HT-29 (cell line): ENCODE measurements around the gene MIPEP. TPM values are rescaled to one million over a fixed set of nuclear protein-coding genes. Genes with fewer than 3 reads are reported as not detected.
"Not testable (repeated sequence)": the region's sequence is repeated elsewhere in the genome, so short reads cannot be mapped to it uniquely, and the experiment has no call there.

ENCODE experiments used
- DNase-seq: peaks from one replicate; pipeline ENCODE4 v3.0.0-alpha.2; 2015; ENCODE audit warnings: low spot score
- total RNA-seq: library from RNA; depleted of rRNA; stranded (reverse); fragments of >200 nt; shearing (Covaris generic); gene quantifications from 2 replicates; pipeline ENCODE4 v1.2.3, GENCODE V29; 2014; rRNA removed

Gene MIPEP
- 33.1 and 48.6 TPM in 2 replicates for total RNA-seq

GRCh38 chr13:23888658-23889614 lies at the start of gene MIPEP:
Gene MIPEP (minus strand): TSS chr13:23889400. CDS start chr13:23889320, 80 bp downstream.
- DNase-seq, result peak; percentile 99

GRCh38 chr13:23934520-23934919 lies 45.3 kb upstream of the MIPEP start:
- no peak for DNase-seq

- DNase-seq, result no peak
These were observed 39.8 kb upstream of the MIPEP start for GRCh38 chr13:23928985-23929384.

- no peak for DNase-seq
These were observed 33.8 kb upstream of the MIPEP start for GRCh38 chr13:23923031-23923430.

DNA sequence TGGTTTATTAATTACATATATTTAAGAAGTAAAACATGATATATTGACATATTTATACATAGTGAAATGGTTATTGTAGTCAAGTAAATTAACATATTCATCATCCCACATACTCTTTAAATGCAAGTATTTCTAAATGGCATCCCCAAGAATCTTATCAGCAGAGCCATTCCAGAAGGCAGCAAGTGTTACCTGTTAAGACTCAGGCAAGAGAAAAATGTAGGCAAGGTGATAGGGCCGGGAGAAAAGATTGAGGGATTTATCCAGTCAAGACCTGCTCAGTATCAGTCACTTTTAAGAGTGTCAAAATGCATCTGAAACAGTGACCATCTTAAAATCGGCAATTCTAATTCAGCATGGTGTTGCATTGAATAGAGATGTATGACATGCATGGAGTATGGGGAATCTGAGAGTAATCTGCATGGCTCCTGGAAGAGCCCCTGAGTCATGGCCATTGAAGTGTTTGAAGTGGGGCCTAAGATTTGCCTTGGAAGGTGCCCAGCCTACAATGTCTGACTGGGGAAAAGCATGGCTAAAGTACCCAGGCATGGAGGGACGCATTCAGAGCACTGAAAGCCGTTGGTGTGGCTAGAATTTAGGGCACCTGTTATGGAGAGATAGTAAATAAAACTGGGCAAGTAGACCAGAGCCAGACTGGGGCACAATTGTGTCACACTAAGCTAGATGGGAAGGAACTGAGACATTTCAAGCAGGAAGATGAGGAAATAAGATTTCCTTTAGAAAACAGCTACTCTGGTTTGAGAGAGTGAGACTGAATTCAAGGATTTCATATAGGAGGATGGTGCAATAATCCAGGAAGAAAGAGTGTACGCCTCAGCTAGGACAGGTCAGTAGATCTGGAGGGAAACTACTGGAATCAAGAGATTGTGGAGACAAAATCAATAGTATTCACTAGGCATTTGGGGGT lies 33.1 kb upstream of the MIPEP start:
- no peak for DNase-seq

- peak; percentile 85 for DNase-seq
These were observed 32.3 kb upstream of the MIPEP start for GRCh38 chr13:23921451-23921888.

- no peak for DNase-seq
These were observed 29.8 kb upstream of the MIPEP start for GRCh38 chr13:23919006-23919405.

DNA sequence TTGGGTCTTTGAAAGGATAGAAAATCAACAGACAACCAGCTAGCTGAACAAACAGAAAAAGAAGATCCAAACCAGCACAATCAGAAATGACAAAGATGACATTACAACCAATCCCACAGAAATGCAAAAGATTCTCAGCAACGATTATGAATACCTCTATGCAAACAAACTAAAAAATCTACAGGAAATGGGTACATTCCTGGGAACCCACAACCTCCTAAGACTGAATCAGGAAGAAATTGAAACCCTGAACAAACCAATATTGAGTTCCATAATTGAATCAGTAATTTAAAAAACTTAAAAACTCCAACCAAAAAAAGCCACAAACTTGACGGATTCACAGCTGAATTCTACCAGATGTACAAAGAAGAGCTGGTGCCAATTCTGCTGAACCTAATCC lies 29.0 kb upstream of the MIPEP start:
- DNase-seq, result no peak

DNA sequence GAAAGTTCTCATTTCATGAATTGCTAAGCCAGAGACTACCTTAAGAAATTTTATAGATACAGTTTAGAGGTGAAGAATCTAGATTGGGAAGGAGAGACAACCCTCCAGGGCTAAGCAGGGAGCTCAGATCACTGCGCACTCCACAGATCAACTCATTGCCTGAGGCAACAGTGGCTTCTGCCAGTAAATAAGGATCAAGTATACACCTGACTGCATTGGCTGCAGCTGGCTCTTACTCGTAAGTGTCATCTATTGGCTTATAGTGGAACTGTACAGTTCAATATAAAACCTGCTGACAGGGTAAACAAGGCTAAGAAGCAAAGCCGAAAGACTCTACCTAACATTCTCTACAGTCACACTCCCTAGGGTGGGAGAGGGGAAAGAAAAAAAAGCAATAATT lies 26.1 kb upstream of the MIPEP start:
- DNase-seq, result no peak

GRCh38 chr13:23912469-23912868 lies 23.3 kb upstream of the MIPEP start:
- DNase-seq, result no peak

DNA sequence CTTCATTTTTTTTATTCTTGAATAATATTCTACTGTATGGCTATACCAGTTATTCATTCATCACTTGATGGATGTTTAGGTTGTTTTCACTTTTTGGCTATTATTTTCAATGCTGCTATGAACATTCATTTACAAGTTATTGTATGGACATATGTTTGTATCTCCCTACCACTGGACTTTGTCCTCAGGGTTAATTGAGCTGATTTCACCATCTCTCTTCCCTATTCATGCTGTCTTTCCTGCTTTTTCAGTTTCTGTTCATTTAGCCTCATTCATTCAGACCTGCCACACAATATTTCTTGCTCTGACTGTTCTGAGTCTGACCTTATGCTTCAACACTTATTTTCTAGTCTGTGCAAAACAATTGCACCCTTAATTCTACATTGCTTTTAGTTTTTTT lies 20.4 kb upstream of the MIPEP start:
- no peak for DNase-seq

- no peak for DNase-seq
These were observed 16.6 kb upstream of the MIPEP start for GRCh38 chr13:23905766-23906165.

GRCh38 chr13:23903906-23904280 lies 14.7 kb upstream of the MIPEP start:
- DNase-seq, result no peak

- DNase-seq, result no peak
These were observed 14.0 kb upstream of the MIPEP start for GRCh38 chr13:23902975-23903905.

GRCh38 chr13:23901365-23901764 lies 12.2 kb upstream of the MIPEP start:
- no peak for DNase-seq

GRCh38 chr13:23899555-23899954 lies 10.4 kb upstream of the MIPEP start:
- DNase-seq, result peak; percentile 56

DNA sequence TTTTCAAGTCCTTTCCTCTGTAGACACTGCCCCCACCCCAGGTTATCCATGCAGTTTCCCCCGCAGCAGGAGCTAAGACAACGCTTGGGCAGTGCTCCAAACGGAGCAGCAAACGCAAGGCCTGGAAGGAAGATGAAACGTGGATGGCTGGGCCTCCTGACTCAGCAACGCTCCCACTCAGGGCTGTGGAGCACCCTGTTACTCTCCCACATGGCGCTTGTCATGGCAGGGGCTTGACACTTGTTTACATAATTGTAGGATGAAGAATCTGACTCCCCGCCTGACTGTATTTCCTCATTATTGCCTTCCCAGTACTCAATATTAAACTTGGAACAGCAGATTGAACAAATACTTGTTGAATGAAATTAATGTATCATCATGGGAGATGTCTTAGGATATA lies 8.9 kb upstream of the MIPEP start:
- no peak for DNase-seq

DNA sequence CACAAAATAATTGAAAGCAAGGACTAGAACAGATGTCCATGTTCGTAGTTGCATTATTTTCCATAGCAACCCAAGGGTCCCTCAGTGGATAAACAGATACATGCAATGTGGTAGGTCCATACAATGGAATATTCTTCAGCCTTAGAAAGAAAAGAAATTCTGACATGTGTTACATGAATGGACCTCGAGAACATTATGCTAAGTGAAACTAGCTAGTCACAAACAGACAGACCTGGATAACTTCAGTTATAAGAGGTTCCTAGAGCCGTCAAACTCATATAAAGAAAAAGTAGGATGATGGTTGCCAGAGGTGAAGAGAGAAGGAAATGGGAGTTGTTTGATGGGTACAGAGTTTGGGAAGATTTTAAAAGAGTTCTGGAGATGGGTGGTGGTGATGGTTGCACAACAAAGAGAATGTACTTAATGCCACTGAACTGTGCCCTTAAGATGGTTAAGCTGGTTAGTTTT lies 8.3 kb upstream of the MIPEP start, which contains the start of gene C1QTNF9B:
Gene C1QTNF9B (minus strand): TSS at position 51 of the 468 bp plus-strand sequence.
- DNase-seq, result not testable (repeated sequence)

DNA sequence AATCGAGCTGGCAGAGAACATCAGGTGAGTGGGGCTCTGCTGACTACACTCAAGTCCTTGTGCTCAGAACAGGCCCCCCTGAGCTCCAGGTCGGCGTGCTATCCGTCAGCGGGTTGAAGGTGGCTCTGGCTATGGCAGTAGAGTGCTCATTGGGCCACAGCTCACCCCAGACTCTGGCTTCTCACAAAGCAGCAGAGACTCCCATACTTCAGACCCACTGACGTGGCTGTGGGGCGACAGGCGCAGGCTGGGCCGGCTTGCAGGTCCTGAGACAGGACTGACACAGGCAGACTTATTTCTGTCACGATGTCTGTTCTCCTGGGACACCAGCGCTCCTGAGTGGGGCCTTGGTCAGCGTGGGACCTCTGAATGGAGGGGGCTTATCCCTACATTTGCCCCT lies 5.5 kb upstream of the MIPEP start:
- DNase-seq, result not testable (repeated sequence)

DNA sequence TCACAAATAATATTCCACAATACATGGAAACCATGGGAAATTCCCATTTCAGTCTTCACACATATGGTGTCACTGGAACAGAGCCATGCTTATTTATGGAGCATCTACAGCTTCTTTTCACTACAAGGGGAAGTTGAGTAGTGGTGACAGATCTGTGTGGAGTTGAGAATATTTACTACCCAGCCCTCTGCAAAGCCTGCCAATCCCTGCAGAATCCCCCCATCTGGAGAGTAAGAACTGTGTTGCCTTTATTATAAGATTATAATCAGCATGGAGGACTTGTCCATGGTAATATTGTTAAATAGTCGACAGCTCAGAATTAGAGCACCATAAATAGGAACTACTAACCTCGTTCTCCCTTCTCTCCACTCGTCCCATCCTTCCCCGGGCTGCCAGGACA lies 4.6 kb upstream of the MIPEP start:
- DNase-seq, result not testable (repeated sequence)
